Activated naive CD8-positive, alpha-beta T cell treated with anti-CD3 and anti-CD28 coated beads, Interleukin-2, amount 10 ng/mL, durations not matched to agents 7 days and 5 days (primary cell): ENCODE data around the gene PLA2G4A. TPM values are rescaled to one million over a fixed set of nuclear protein-coding genes. Genes with fewer than 3 reads are reported as not detected.

ENCODE experiments used
- ATAC-seq: fragments of 150-1000 bp; cut with Tn5 transposase; one replicate; pipeline ENCODE4 v1.10.0; 2021; ENCODE audit warnings: low read depth, moderate library complexity
- POLR2A ChIA-PET: fragments of 350-600 bp; sonication (Branson Sonifier 250); formaldehyde crosslinking; loops from one replicate; lab custom pipeline; 2021; ENCODE audit warnings: antibody characterized with exemption; lab: Charles Lee
- DNase-seq: peaks from one replicate; pipeline ENCODE4 v3.0.0; 2021
- H3K27ac Mint-ChIP-seq: one replicate; pipeline ENCODE4 v1.8.0; 2022; ENCODE audit warnings: mild to moderate bottlenecking, mixed read lengths
- H3K27me3 Mint-ChIP-seq: one replicate; pipeline ENCODE4 v1.8.0; 2022; ENCODE audit warnings: mild to moderate bottlenecking, moderate library complexity, mixed read lengths
- H3K36me3 Mint-ChIP-seq: one replicate; pipeline ENCODE4 v1.8.0; 2021; ENCODE audit warnings: mild to moderate bottlenecking, mixed read lengths
- H3K4me1 Mint-ChIP-seq: one replicate; pipeline ENCODE4 v1.8.0; 2021; ENCODE audit warnings: mixed read lengths
- H3K4me3 Mint-ChIP-seq: one replicate; pipeline ENCODE4 v1.8.0; 2022; ENCODE audit warnings: mild to moderate bottlenecking, moderate library complexity, mixed read lengths
- H3K9me3 Mint-ChIP-seq: one replicate; pipeline ENCODE4 v1.8.0; 2021; ENCODE audit warnings: mixed read lengths
- total RNA-seq, 2 experiments: library from RNA; stranded (reverse); gene quantifications; one replicate each; pipeline ENCODE4 v1.2.3, GENCODE V29; 2021

PLA2G4A gene
- under 1 TPM; 0.19 to 0.28 TPM for total RNA-seq

DNA sequence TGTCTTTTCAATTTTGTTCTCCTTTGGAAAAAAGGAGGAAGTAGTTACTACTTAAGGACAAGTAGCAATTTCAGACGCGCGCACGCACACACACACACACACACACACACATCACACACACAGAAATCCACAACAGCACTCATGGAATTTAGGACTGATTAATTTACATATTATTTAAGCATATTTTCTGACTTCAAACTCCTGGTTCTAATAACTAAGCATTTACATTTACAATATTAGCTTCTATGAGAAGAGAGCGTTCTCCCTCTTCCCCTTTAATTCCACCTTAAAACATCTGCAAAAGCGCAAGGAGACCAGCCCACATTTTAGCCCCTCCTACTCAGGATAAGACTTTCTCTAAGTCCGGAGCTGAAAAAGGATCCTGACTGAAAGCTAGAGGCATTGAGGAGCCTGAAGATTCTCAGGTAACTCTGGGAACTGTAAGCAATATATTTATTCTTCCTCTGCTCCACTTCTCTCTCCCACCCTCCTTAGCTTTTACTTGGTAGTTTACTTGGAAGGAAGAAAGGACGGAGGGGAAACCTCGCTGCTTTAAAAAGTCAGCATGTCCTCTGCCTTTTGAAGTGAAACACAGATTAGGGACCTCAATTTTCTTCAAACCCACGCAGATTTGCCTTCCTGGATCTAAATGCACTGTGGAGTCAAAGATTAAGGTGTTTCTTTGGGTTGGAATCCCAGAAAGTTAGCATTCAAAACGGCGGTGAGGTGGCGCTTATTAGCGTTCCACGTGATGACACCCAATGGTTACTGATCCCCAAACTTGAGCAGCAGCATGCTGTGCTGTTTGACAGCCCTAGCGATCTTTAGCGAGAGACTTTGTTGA, at the start of gene PLA2G4A:
Gene PLA2G4A (plus strand): TSS at position 339 of the 844 bp plus-strand sequence. CDS start 25,406 bp downstream, outside the sequence.
- POLR2A ChIA-PET = no interaction called here
- peaks cover 5% of the 10 kb centered on the region for H3K4me1 Mint-ChIP-seq
- H3K36me3 Mint-ChIP-seq = no peaks in the 10 kb centered on the region
- H3K27ac Mint-ChIP-seq = no peak within 1 kb of the TSS
- no peaks in the 10 kb centered on the region for H3K9me3 Mint-ChIP-seq
- no peak for DNase-seq
- peaks cover 23% of the 10 kb centered on the region for H3K27me3 Mint-ChIP-seq
- peak; percentile 54 for ATAC-seq
- H3K4me3 Mint-ChIP-seq = peak within 1 kb of the TSS; percentile 73

DNA sequence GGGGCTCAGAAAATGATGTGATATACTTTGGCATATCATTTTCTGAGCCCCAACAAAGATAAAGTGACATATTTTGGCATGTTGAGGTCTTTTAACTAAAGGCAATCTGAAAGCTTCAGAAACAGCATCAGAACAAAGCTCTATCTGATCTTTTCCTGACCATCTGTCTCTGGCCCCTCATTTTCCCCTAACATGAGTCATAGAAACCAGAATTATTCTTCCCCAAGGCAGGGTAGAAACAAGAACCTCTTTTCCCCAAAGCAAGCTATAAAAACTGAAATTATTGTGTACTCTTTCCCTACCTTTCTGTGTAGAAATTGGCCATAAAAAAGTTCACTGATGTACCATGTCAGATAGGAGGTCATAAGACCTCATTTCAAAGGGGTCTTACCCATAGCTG, 48.7 kb upstream of the PLA2G4A start:
- Mint-ChIP-seq H3K4me1 (no peaks in the 10 kb centered on the region), H3K27me3 (no peaks in the 10 kb centered on the region), H3K36me3 (no peaks in the 10 kb centered on the region), H3K9me3 (no peaks in the 10 kb centered on the region), H3K27ac (no peak overlapping the region), H3K4me3 (no peak overlapping the region)
- ATAC-seq (no peak), DNase-seq (no peak)
- POLR2A ChIA-PET = no interaction called here

- DNase-seq = no peak
- Mint-ChIP-seq H3K4me1 (no peaks in the 10 kb centered on the region), H3K27me3 (no peaks in the 10 kb centered on the region), H3K4me3 (no peak overlapping the region), H3K36me3 (no peaks in the 10 kb centered on the region), H3K27ac (no peak overlapping the region), H3K9me3 (no peaks in the 10 kb centered on the region)
- ATAC-seq = no peak
- POLR2A ChIA-PET = no interaction called here
Observed at GRCh38 chr1:186781730-186782129, 47.0 kb upstream of the PLA2G4A start.

DNA sequence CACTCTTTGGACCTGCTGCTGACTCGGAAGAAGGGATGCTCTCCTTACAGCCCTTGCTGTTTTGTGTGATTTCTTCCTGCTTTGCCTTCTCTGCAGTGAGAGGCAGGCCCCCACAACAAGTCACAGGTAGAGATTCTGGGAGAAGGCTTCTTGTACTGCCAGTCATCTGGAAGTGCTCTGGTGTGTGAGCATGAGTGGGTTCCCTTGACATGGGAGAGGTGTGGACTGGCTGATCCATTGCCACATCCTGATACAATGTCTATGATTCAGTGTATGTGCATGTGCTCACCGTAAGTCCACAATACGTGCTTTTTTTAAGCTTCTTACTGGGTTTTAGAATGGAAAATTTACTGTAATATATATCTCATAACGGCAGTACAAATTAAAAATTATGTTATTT, 46.0 kb upstream of the PLA2G4A start:
- no peaks in the 10 kb centered on the region for H3K27me3 Mint-ChIP-seq
- no peaks in the 10 kb centered on the region for H3K9me3 Mint-ChIP-seq
- ATAC-seq (no peak), DNase-seq (no peak)
- H3K4me1 Mint-ChIP-seq = no peaks in the 10 kb centered on the region
- H3K36me3 Mint-ChIP-seq = no peaks in the 10 kb centered on the region
- POLR2A ChIA-PET = no interaction called here
- H3K4me3 Mint-ChIP-seq = no peak overlapping the region
- H3K27ac Mint-ChIP-seq = no peak overlapping the region

DNA sequence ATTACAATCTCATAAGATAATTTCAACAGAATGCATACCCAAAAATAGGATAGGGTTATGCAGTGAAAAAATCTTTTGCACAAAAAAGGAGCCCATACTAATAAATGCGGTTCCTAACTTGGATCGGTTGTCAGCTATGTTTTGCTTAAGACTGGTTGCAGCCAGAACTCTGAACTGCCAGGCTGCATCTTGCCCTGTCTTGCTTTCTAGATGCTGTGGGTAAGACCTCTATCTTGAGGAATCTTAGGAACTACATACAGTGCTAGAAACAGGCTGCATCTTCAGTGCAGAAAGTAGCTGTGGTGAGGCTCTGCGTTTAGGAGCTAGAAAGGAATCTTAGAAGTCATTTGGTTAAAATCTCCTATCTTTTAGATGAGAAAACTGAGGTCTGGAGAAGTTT, 45.6 kb upstream of the PLA2G4A start:
- H3K9me3 Mint-ChIP-seq = no peaks in the 10 kb centered on the region
- H3K4me3 Mint-ChIP-seq = no peak overlapping the region
- H3K4me1 Mint-ChIP-seq = no peaks in the 10 kb centered on the region
- H3K36me3 Mint-ChIP-seq = no peaks in the 10 kb centered on the region
- DNase-seq = no peak
- ATAC-seq = no peak
- no peak overlapping the region for H3K27ac Mint-ChIP-seq
- POLR2A ChIA-PET = no interaction called here
- H3K27me3 Mint-ChIP-seq = no peaks in the 10 kb centered on the region

GRCh38 chr1:186785503-186785902, 43.2 kb upstream of the PLA2G4A start:
- H3K4me1 Mint-ChIP-seq = no peaks in the 10 kb centered on the region
- H3K4me3 Mint-ChIP-seq = no peak overlapping the region
- ATAC-seq (no peak), DNase-seq (no peak)
- no peaks in the 10 kb centered on the region for H3K27me3 Mint-ChIP-seq
- no peak overlapping the region for H3K27ac Mint-ChIP-seq
- H3K36me3 Mint-ChIP-seq = no peaks in the 10 kb centered on the region
- POLR2A ChIA-PET = no interaction called here
- H3K9me3 Mint-ChIP-seq = no peaks in the 10 kb centered on the region

- POLR2A ChIA-PET = no interaction called here
Observed at GRCh38 chr1:186790101-186790500, 38.6 kb upstream of the PLA2G4A start.

GRCh38 chr1:186792870-186793581, 35.7 kb upstream of the PLA2G4A start:
- H3K27ac Mint-ChIP-seq = no peak overlapping the region
- H3K4me3 Mint-ChIP-seq = no peak overlapping the region
- H3K9me3 Mint-ChIP-seq = no peaks in the 10 kb centered on the region
- POLR2A ChIA-PET = no interaction called here
- no peaks in the 10 kb centered on the region for H3K36me3 Mint-ChIP-seq
- H3K27me3 Mint-ChIP-seq = no peaks in the 10 kb centered on the region
- no peak for ATAC-seq
- no peak for DNase-seq
- no peaks in the 10 kb centered on the region for H3K4me1 Mint-ChIP-seq

More at GRCh38 chr1:186790101-186790500, 38.6 kb upstream of the PLA2G4A start:
- no peaks in the 10 kb centered on the region for H3K27me3 Mint-ChIP-seq
- DNase-seq = no peak
- H3K27ac Mint-ChIP-seq = no peak overlapping the region
- H3K36me3 Mint-ChIP-seq = no peaks in the 10 kb centered on the region
- H3K4me1 Mint-ChIP-seq = no peaks in the 10 kb centered on the region
- ATAC-seq = no peak
- no peak overlapping the region for H3K4me3 Mint-ChIP-seq
- H3K9me3 Mint-ChIP-seq = no peaks in the 10 kb centered on the region

DNA sequence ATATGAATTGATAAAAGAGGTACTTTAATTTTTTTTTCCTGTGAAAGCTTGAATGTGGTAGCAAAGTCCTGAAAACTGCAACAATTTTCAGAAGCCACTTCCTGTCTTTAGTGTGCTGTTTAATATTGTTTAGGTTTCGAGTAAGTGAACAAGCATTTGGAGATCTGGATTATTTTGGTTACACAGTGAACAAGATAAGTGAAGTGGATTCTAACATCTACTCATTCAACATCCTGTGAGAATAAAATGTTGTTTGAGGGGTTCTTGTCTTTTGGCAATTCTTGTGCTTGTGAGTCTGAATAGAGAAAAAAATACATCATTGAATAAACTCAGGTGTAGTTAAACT, 35.2 kb upstream of the PLA2G4A start:
- DNase-seq (no peak), ATAC-seq (no peak)
- no peak overlapping the region for H3K27ac Mint-ChIP-seq
- no peaks in the 10 kb centered on the region for H3K4me1 Mint-ChIP-seq
- H3K9me3 Mint-ChIP-seq = no peaks in the 10 kb centered on the region
- no peaks in the 10 kb centered on the region for H3K36me3 Mint-ChIP-seq
- H3K4me3 Mint-ChIP-seq = no peak overlapping the region
- no peaks in the 10 kb centered on the region for H3K27me3 Mint-ChIP-seq
- POLR2A ChIA-PET = no interaction called here

- Mint-ChIP-seq H3K36me3 (no peaks in the 10 kb centered on the region), H3K27me3 (no peaks in the 10 kb centered on the region), H3K4me1 (no peaks in the 10 kb centered on the region), H3K9me3 (no peaks in the 10 kb centered on the region), H3K27ac (no peak overlapping the region), H3K4me3 (no peak overlapping the region)
- POLR2A ChIA-PET = no interaction called here
- no peak for DNase-seq
- no peak for ATAC-seq
Observed at GRCh38 chr1:186798960-186799688, 29.6 kb upstream of the PLA2G4A start.

DNA sequence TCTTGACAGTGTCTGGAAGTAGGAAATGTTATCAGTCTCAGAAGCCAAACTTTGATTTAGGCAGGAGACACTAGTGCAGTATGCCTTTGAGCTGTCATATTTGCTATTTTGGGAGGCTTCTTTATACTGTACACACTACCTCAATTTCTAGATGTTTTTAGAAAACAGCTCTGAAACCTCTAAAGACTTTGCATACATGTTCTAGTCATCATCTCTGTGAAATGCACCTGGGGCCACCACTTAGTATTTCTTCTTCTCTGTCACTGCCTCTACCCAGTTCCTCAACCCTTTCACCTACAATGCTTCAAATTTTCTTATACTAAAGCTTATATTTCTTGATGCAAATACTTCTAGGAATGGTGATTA, 29.1 kb upstream of the PLA2G4A start:
- no peaks in the 10 kb centered on the region for H3K36me3 Mint-ChIP-seq
- no peak overlapping the region for H3K27ac Mint-ChIP-seq
- no peak overlapping the region for H3K4me3 Mint-ChIP-seq
- POLR2A ChIA-PET = no interaction called here
- no peaks in the 10 kb centered on the region for H3K4me1 Mint-ChIP-seq
- ATAC-seq = no peak
- no peaks in the 10 kb centered on the region for H3K9me3 Mint-ChIP-seq
- no peak for DNase-seq
- no peaks in the 10 kb centered on the region for H3K27me3 Mint-ChIP-seq

DNA sequence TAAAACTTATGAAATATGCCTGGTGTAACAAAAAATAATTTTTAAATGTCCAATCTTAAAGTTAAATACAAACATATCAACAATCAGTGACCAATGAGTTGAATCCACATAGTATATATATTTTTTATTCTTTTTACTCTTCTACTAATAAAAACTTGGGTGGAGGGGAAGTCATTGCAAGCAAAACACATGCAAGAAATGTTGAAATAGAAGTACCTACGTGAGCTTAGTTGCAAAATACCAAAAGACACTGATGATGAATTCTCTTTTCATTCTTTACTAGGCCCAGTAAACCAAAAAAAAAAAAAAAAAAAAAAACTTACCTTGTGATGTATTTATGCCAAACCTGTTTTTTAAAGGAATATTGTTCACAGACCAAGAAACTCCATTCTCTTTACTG, 26.4 kb upstream of the PLA2G4A start:
- H3K36me3 Mint-ChIP-seq = no peaks in the 10 kb centered on the region
- H3K27ac Mint-ChIP-seq = no peak overlapping the region
- POLR2A ChIA-PET = no interaction called here

DNA sequence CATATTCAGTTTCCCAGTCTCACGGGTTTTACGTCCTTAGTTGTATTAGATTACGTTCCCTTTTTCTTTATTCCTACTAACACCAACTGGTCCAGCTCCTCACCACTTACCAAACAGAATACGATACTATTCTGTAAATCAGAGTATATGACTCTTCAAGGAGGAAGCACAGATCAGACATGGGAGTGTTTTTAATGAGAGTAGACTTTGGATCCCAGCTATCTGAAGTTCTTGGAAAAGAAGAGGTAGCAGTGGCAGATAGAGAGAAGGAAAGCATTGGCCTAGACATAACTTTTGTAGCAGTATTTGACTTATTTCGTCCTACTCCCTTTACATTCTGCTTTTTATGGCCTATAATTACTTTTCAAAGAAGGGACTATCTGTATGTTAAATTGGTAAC, 24.1 kb upstream of the PLA2G4A start:
- DNase-seq = no peak
- Mint-ChIP-seq H3K36me3 (no peaks in the 10 kb centered on the region), H3K4me1 (no peaks in the 10 kb centered on the region), H3K9me3 (no peaks in the 10 kb centered on the region), H3K4me3 (no peak overlapping the region), H3K27ac (no peak overlapping the region), H3K27me3 (no peaks in the 10 kb centered on the region)
- POLR2A ChIA-PET = interaction anchor here (0.6 kb wide), 1 partner anchor 15 kb away, joined by 3 read pairs; no protein-coding TSS in a partner anchor
- ATAC-seq = no peak

More for the DNA sequence above, 26.4 kb upstream of the PLA2G4A start:
- no peak overlapping the region for H3K4me3 Mint-ChIP-seq
- H3K27me3 Mint-ChIP-seq = no peaks in the 10 kb centered on the region
- no peaks in the 10 kb centered on the region for H3K9me3 Mint-ChIP-seq
- no peak for DNase-seq
- H3K4me1 Mint-ChIP-seq = no peaks in the 10 kb centered on the region
- ATAC-seq = no peak
